GM21717 (cell line): Measurements from ENCODE around the gene TEKT4.
"Not testable (repeated sequence)": the region's sequence is repeated elsewhere in the genome, so short reads cannot be mapped to it uniquely, and the experiment has no call there.

Experiments used
- ATAC-seq: cut with Tn5 transposase; IDR thresholded peaks from one replicate; pipeline ENCODE4 v1.9.1; 2021; ENCODE audit warnings: mild to moderate bottlenecking, moderate library complexity; ENCODE audit not compliant: unreplicated experiment

Gene TEKT4

GRCh38 chr2:94871226-94872087, at the start of gene TEKT4:
Gene TEKT4 (plus strand): TSS chr2:94871430. CDS start chr2:94871580, 150 bp downstream.
- no peak for ATAC-seq

GRCh38 chr2:94839224-94839623, 32.0 kb upstream of the TEKT4 start:
- ATAC-seq: not testable (repeated sequence)

- ATAC-seq: not testable (repeated sequence)
Observed at GRCh38 chr2:94856856-94857255, 14.4 kb upstream of the TEKT4 start.

GRCh38 chr2:94857367-94858162, 13.7 kb upstream of the TEKT4 start:
- ATAC-seq: not testable (repeated sequence)

GRCh38 chr2:94858163-94858888, 12.9 kb upstream of the TEKT4 start:
- not testable (repeated sequence) for ATAC-seq

GRCh38 chr2:94861308-94862152, 9.7 kb upstream of the TEKT4 start:
- no peak for ATAC-seq

- not testable (repeated sequence) for ATAC-seq
Observed at GRCh38 chr2:94862903-94863302, 8.3 kb upstream of the TEKT4 start.

GRCh38 chr2:94869131-94869530, 2.1 kb upstream of the TEKT4 start:
- no peak for ATAC-seq

- ATAC-seq: no peak
Observed at GRCh38 chr2:94869552-94870439, 1.4 kb upstream of the TEKT4 start.

- no peak for ATAC-seq
Observed at GRCh38 chr2:94870440-94871225, 597 bp upstream of the TEKT4 start.

- ATAC-seq: no peak
Observed at GRCh38 chr2:94872088-94872618, 923 bp downstream of the TEKT4 start.

- no peak for ATAC-seq
Observed at GRCh38 chr2:94872676-94873361, 1.6 kb downstream of the TEKT4 start.

GRCh38 chr2:94873362-94874276, 2.4 kb downstream of the TEKT4 start:
- ATAC-seq: no peak

GRCh38 chr2:94874277-94874997, 3.2 kb downstream of the TEKT4 start:
- peak; percentile 74 for ATAC-seq

GRCh38 chr2:94875064-94875819, 4.0 kb downstream of the TEKT4 start:
- ATAC-seq: no peak
